A549 (cell line): ENCODE data around the gene NNMT. TPM values are rescaled to one million over a fixed set of nuclear protein-coding genes. Genes with fewer than 3 reads are reported as not detected.
A peak's percentile ranks its signal among the peaks of the same experiment; 100 is the strongest.

ENCODE experiments used
- ATAC-seq, 2 experiments: fragments of 200-7000 bp in 1 of 2; fragments of >200 bp in 1 of 2; cut with Nextera tagmentation in 1 of 2; cut with Tn5 transposase in 1 of 2; 3 replicates each; pipeline versions ENCODE4 v1.8.0 to v1.9.1; 2018 to 2020; ENCODE audit warnings: mild to moderate bottlenecking in 1 of 2, moderate library complexity in 1 of 2
- CTCF ChIA-PET: fragments of 300-600 bp; sonication (Branson Sonifier 250); formaldehyde crosslinking; extraction: SDS; loops from one replicate; lab custom pipeline; 2021; ENCODE audit warnings: antibody characterized with exemption, inconsistent platforms; lab: Yijun Ruan, JAX
- POLR2A ChIA-PET: fragments of 350-600 bp; formaldehyde crosslinking; extraction: SDS; loops from one replicate; lab custom pipeline; 2021; ENCODE audit warnings: antibody characterized with exemption, inconsistent platforms; lab: Yijun Ruan, JAX
- DNase-seq, 2 experiments: peaks; one replicate each; pipeline versions ENCODE4 v3.0.0 to v3.0.0-alpha.2; 2011 to 2016; ENCODE audit warnings: low read depth in 1 of 2, low spot score in 1 of 2
- FAIRE-seq: peaks from 2 replicates; lab custom pipeline; 2011; peaks lifted over from hg19 to GRCh38; lab: Jason Lieb, UNC
- H3K27ac ChIP-seq, 2 experiments: fragments of >200 bp; sonication (Bioruptor Twin); formaldehyde crosslinking; 3 replicates each; pipeline ENCODE4 v1.5.1; 2016 to 2017
- H3K4me1 ChIP-seq: fragments of >200 bp; sonication (Bioruptor Twin); formaldehyde crosslinking; 3 replicates; pipeline ENCODE4 v1.6.1; 2016
- H3K4me2 ChIP-seq: fragments of >200 bp; sonication (Bioruptor Twin); formaldehyde crosslinking; 3 replicates; pipeline ENCODE4 v1.6.1; 2016
- H3K4me3 ChIP-seq: fragments of >200 bp; sonication (Bioruptor Twin); formaldehyde crosslinking; 3 replicates; pipeline ENCODE4 v1.5.1; 2016
- H3K9me3 ChIP-seq: fragments of >200 bp; sonication (Bioruptor Twin); formaldehyde crosslinking; 3 replicates; pipeline ENCODE4 v1.6.1; 2016
- CBX8 ChIP-seq: fragments of 200-600 bp; sonication (generic); IDR thresholded peaks from 2 replicates; pipeline ENCODE4 v1.6.1; 2016
- EHF ChIP-seq: fragments of 250-450 bp; sonication (Bioruptor Pico); IDR thresholded peaks from 2 replicates; pipeline ENCODE4 v1.5.0; 2020; ENCODE audit warnings: mild to moderate bottlenecking
- EP300 ChIP-seq, 2 experiments: fragments of >200 bp; sonication (Bioruptor Twin); formaldehyde crosslinking; IDR thresholded peaks; 2 replicates in 1 of 2; 3 replicates in 1 of 2; pipeline ENCODE4 v1.6.1; 2016 to 2017
- ESRRA ChIP-seq: fragments of 150-350 bp; IDR thresholded peaks from 2 replicates; pipeline ENCODE4 v1.6.1; 2014; ENCODE audit warnings: mild to moderate bottlenecking, low read length, borderline replicate concordance
- FOSL2 ChIP-seq, 2 experiments: fragments of 450-650 bp in 1 of 2; fragments of >200 bp in 1 of 2; sonication (Bioruptor Twin) in 1 of 2; formaldehyde crosslinking; IDR thresholded peaks; 2 replicates each; pipeline versions ENCODE4 v1.5.0 to v1.6.1; 2016 to 2020; ENCODE audit warnings: mild to moderate bottlenecking in 1 of 2, moderate library complexity in 1 of 2
- FOXS1 ChIP-seq: fragments of 250-450 bp; sonication (Bioruptor Pico); IDR thresholded peaks from 2 replicates; pipeline ENCODE4 v1.5.0; 2020; ENCODE audit warnings: mild to moderate bottlenecking, moderate library complexity
- GATA3 ChIP-seq: IDR thresholded peaks from 2 replicates; pipeline ENCODE4 v1.6.1; 2012; ENCODE audit warnings: borderline replicate concordance
- HOXA7 ChIP-seq: fragments of 250-450 bp; sonication (Bioruptor Pico); IDR thresholded peaks from 2 replicates; pipeline ENCODE4 v1.5.0; 2020; ENCODE audit warnings: mild to moderate bottlenecking, moderate library complexity
- HOXB13 ChIP-seq: fragments of 250-450 bp; sonication (Bioruptor Pico); IDR thresholded peaks from 2 replicates; pipeline ENCODE4 v1.5.0; 2020; ENCODE audit warnings: low read depth, mild to moderate bottlenecking, moderate library complexity
- HOXB5 ChIP-seq: fragments of 250-450 bp; sonication (Bioruptor Pico); IDR thresholded peaks from 2 replicates; pipeline ENCODE4 v1.5.0; 2020; ENCODE audit warnings: mild to moderate bottlenecking, moderate library complexity
- JUN ChIP-seq, 2 experiments: fragments of >200 bp; sonication (Bioruptor Twin); formaldehyde crosslinking; IDR thresholded peaks; 2 replicates in 1 of 2; 3 replicates in 1 of 2; pipeline ENCODE4 v1.6.1; 2016 to 2017
- JUNB ChIP-seq: fragments of >200 bp; sonication (Bioruptor Twin); formaldehyde crosslinking; IDR thresholded peaks from 2 replicates; pipeline ENCODE4 v1.6.1; 2016
- MAFK ChIP-seq: fragments of 450-650 bp; IDR thresholded peaks from 2 replicates; pipeline ENCODE4 v1.6.1; 2014; ENCODE audit not compliant: partially characterized antibody
- MAZ ChIP-seq: fragments of 150-350 bp; IDR thresholded peaks from 2 replicates; pipeline ENCODE4 v1.6.1; 2014; ENCODE audit warnings: antibody characterized with exemption, low read depth, low read length, borderline replicate concordance
- MYC ChIP-seq: IDR thresholded peaks from 2 replicates; pipeline ENCODE4 v1.6.1; 2012; ENCODE audit warnings: mild to moderate bottlenecking, inconsistent platforms, low read length, improper control_type of control experiment, borderline replicate concordance
- NFE2L2 ChIP-seq: fragments of 150-350 bp; conservative IDR thresholded peaks from 2 replicates; pipeline ENCODE4 v1.6.1; 2014; ENCODE audit warnings: low read length
- NPAS2 ChIP-seq: fragments of 250-450 bp; sonication (Bioruptor Pico); IDR thresholded peaks from 2 replicates; pipeline ENCODE4 v1.8.0; 2022; ENCODE audit warnings: mild to moderate bottlenecking, moderate library complexity, borderline replicate concordance
- RAD21 ChIP-seq, 2 experiments: fragments of >200 bp in 1 of 2; sonication (Bioruptor Twin) in 1 of 2; formaldehyde crosslinking in 1 of 2; IDR thresholded peaks in 1 of 2; conservative IDR thresholded peaks in 1 of 2; 2 replicates in 1 of 2; 3 replicates in 1 of 2; pipeline ENCODE4 v1.6.1; 2012 to 2018; ENCODE audit warnings: inconsistent platforms in 1 of 2
- SMC3 ChIP-seq: fragments of >200 bp; sonication (Bioruptor Twin); formaldehyde crosslinking; IDR thresholded peaks from 3 replicates; pipeline ENCODE4 v1.6.1; 2018; ENCODE audit warnings: inconsistent platforms
- SREBF2 ChIP-seq: fragments of 450-650 bp; IDR thresholded peaks from 2 replicates; pipeline ENCODE4 v1.6.1; 2014; ENCODE audit warnings: mild to moderate bottlenecking, moderate library complexity
- ZC3H11A ChIP-seq: fragments of 450-650 bp; IDR thresholded peaks from 2 replicates; pipeline ENCODE4 v1.6.1; 2014; ENCODE audit warnings: antibody characterized with exemption, mild to moderate bottlenecking
- ZSCAN20 ChIP-seq: fragments of 250-450 bp; sonication (Bioruptor Pico); IDR thresholded peaks from 2 replicates; pipeline ENCODE4 v1.8.0; 2022; ENCODE audit warnings: mild to moderate bottlenecking, moderate library complexity
- WGBS: methylation state at CpG from one replicate; pipeline ENCODE4 v1.1.6; 2017; ENCODE audit errors: missing lambda C conversion rate; 5-methylcytosine and 5-hydroxymethylcytosine counted together
- polyA plus RNA-seq, 4 experiments: library from polyadenylated mRNA; depleted of rRNA in 3 of 4; stranded (reverse); fragments of >200 nt; fragmentation: RNase III in 1 of 4; extraction: RNeasy Plus Mini Kit Qiagen cat#74134 plus additional on column Dnase treatment in 1 of 4; gene quantifications; 2 replicates in 3 of 4; 3 replicates in 1 of 4; pipeline ENCODE4 v1.2.3, GENCODE V29; 2011 to 2017
- TF ChIP-seq, protein P1 (sequence below): fragments of 250-450 bp; sonication (Bioruptor Pico); IDR thresholded peaks from 2 replicates; pipeline ENCODE4 v1.5.0; 2021; ENCODE audit warnings: mild to moderate bottlenecking, moderate library complexity, borderline replicate concordance
- TF ChIP-seq, protein P2 (sequence below): IDR thresholded peaks from 2 replicates; pipeline ENCODE4 v1.6.1; 2012
- TF ChIP-seq, protein P3 (sequence below): fragments of 450-650 bp; IDR thresholded peaks from 2 replicates; pipeline ENCODE4 v1.6.1; 2014; ENCODE audit warnings: antibody characterized with exemption
- TF ChIP-seq, protein P4 (sequence below): fragments of >200 bp; sonication (Bioruptor Twin); formaldehyde crosslinking; IDR thresholded peaks from 2 replicates; pipeline ENCODE4 v1.6.1; 2016
- TF ChIP-seq, protein P5 (sequence below): fragments of >200 bp; sonication (Bioruptor Twin); formaldehyde crosslinking; IDR thresholded peaks from 3 replicates; pipeline ENCODE4 v1.6.1; 2016

The NNMT gene
- polyA plus RNA-seq, 2 of the 4 experiments (the other 2 are of a cell fraction) = 285 to 421 TPM

DNA sequence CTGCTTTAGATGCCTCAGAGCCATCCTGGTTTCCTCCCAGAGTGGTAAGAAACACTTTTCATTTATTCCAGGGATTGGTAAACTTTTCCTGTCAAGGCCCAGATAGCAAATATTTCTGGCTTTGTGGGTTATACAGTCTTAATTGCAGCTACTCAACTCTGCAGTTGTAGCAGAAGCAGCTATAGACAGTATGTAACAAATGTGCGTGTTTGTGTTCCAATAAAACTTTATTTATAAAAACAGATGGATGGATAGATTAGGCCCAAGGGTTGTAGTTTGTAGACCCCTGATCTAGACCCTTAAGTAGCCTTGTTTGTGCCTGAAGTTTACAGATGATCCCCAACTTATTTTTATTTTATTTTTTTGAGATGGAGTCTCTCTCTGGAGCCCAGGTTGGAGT lies 17.9 kb downstream of the NNMT start:
- WGBS = 93% methylated on average over 1 of the region's 1 CpG
- no peak for TF ChIP-seq MAFK
- TF ChIP-seq ESRRA = no peak
- no peak for TF ChIP-seq SREBF2
- TF ChIP-seq EHF (CRISPR knock-in tag) = no peak
- no peak for TF ChIP-seq HOXB13 (CRISPR knock-in tag)
- TF ChIP-seq, protein P1, sequence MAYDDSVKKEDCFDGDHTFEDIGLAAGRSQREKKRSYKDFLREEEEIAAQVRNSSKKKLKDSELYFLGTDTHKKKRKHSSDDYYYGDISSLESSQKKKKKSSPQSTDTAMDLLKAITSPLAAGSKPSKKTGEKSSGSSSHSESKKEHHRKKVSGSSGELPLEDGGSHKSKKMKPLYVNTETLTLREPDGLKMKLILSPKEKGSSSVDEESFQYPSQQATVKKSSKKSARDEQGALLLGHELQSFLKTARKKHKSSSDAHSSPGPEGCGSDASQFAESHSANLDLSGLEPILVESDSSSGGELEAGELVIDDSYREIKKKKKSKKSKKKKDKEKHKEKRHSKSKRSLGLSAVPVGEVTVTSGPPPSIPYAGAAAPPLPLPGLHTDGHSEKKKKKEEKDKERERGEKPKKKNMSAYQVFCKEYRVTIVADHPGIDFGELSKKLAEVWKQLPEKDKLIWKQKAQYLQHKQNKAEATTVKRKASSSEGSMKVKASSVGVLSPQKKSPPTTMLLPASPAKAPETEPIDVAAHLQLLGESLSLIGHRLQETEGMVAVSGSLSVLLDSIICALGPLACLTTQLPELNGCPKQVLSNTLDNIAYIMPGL (CRISPR knock-in tag) = no peak
- TF ChIP-seq, protein P2, sequence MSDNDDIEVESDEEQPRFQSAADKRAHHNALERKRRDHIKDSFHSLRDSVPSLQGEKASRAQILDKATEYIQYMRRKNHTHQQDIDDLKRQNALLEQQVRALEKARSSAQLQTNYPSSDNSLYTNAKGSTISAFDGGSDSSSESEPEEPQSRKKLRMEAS = no peak
- TF ChIP-seq, protein P3, sequence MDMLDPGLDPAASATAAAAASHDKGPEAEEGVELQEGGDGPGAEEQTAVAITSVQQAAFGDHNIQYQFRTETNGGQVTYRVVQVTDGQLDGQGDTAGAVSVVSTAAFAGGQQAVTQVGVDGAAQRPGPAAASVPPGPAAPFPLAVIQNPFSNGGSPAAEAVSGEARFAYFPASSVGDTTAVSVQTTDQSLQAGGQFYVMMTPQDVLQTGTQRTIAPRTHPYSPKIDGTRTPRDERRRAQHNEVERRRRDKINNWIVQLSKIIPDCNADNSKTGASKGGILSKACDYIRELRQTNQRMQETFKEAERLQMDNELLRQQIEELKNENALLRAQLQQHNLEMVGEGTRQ = no peak
- no peak for TF ChIP-seq EP300 (IDR thresholded peaks at IDR 0.05)
- TF ChIP-seq ZSCAN20 = no peak
- FAIRE-seq (no peak), ATAC-seq (no peak), DNase-seq (no peak)
- CTCF ChIA-PET = interaction anchor here (1.1 to 1.8 kb wide), 3 partner anchors 21 to 33 kb away, joined by 4 to 6 read pairs (median 4); no protein-coding TSS in a partner anchor
- Histone ChIP-seq H3K4me1 (peaks cover 77% of the 10 kb centered on the region), H3K27ac (peak overlapping the region; percentile 87 to 92), H3K4me2 (peak overlapping the region; percentile 73; the same call in 1 of the 3 replicates), H3K4me3 (no peak overlapping the region), H3K9me3 (no peaks in the 10 kb centered on the region)
- POLR2A ChIA-PET = no interaction called here

DNA sequence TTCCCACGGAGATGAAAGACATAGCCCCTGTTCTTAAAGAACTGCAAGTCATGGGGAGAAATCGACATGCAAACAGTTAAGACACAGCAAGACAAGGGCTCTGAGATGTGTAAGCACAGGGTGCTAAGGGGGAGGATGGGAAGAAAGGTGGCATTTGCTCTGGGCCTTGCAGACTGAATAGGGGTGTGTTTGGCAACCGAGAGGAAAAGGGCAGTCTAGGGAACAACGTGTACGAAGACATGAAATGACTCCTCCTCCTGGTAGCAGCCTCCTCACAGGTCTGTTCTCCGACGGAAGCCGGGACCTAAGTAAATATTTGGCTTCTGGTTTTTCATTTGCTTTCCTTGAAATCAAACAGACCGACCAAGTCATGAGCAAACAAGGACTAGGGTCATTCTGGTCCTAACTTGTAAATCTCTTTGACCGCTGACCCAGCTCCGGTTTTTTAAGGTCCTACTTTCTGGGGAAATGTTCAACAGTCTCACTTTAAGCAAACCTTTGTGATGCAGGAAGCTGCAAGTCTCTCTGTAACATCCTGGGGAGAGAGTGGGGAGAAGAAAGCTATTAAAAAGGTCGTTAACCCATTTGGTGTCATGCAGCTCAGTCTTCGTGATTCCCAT lies 19.7 kb downstream of the NNMT start:
- DNase-seq (peak; percentile 32 to 97), ATAC-seq (peak; percentile 87 to 89), FAIRE-seq (no peak)
- H3K9me3 ChIP-seq = no peaks in the 10 kb centered on the region
- CTCF ChIA-PET = interaction anchor here (1.2 to 2.4 kb wide), 2 partner anchors 16 to 35 kb away, joined by 3 to 12 read pairs; no protein-coding TSS in a partner anchor
- H3K4me3 ChIP-seq = no peak overlapping the region
- 2% methylated on average over 13 of the region's 13 CpGs for WGBS
- H3K27ac ChIP-seq = peak overlapping the region; percentile 87 to 92
- H3K4me2 ChIP-seq = peak overlapping the region; percentile 73
- peaks cover 85% of the 10 kb centered on the region for H3K4me1 ChIP-seq
- no peak for TF ChIP-seq FOXS1 (CRISPR knock-in tag)
- TF ChIP-seq MAZ = no peak
- peak; percentile 15 to 23; a peak in 2 of 5 replicates for TF ChIP-seq RAD21 (conservative IDR thresholded peaks at IDR 0.05 in 1 of 2, IDR thresholded peaks at IDR 0.05 in 1 of 2)
- TF ChIP-seq MYC = 0 out of 2 replicates have a peak, but pooled peaks have one; percentile 36
- peak; percentile 81 for TF ChIP-seq MAFK
- TF ChIP-seq NPAS2 (CRISPR knock-in tag) = no peak
- TF ChIP-seq NFE2L2 = peak; percentile 41; the same call in 1 of the 2 replicates
- TF ChIP-seq FOSL2 (IDR thresholded peaks at IDR 0.05) = no peak
- peak; percentile 43 for TF ChIP-seq FOSL2 (CRISPR knock-in tag; IDR thresholded peaks at IDR 0.05)
- peak; percentile 75 to 86; a peak in 4 of 5 replicates for TF ChIP-seq EP300 (IDR thresholded peaks at IDR 0.05)
- no peak for TF ChIP-seq ZC3H11A
- TF ChIP-seq JUNB = peak; percentile 49
- peak; percentile 31; the same call in 1 of the 3 replicates for TF ChIP-seq SMC3
- TF ChIP-seq, protein P4, sequence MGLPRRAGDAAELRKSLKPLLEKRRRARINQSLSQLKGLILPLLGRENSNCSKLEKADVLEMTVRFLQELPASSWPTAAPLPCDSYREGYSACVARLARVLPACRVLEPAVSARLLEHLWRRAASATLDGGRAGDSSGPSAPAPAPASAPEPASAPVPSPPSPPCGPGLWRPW = no peak
- peak; percentile 48 to 81; a peak in 3 of 5 replicates for TF ChIP-seq JUN (IDR thresholded peaks at IDR 0.05)
- TF ChIP-seq CBX8 = no peak
- TF ChIP-seq, protein P5, sequence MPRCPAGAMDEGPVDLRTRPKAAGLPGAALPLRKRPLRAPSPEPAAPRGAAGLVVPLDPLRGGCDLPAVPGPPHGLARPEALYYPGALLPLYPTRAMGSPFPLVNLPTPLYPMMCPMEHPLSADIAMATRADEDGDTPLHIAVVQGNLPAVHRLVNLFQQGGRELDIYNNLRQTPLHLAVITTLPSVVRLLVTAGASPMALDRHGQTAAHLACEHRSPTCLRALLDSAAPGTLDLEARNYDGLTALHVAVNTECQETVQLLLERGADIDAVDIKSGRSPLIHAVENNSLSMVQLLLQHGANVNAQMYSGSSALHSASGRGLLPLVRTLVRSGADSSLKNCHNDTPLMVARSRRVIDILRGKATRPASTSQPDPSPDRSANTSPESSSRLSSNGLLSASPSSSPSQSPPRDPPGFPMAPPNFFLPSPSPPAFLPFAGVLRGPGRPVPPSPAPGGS = peak; percentile 62; the same call in 1 of the 3 replicates
- TF ChIP-seq HOXA7 (CRISPR knock-in tag) = no peak
- TF ChIP-seq ESRRA = no peak
- peak; percentile 79 for TF ChIP-seq GATA3
- no peak for TF ChIP-seq HOXB5 (CRISPR knock-in tag)
- TF ChIP-seq, protein P2 = peak; percentile 62
- POLR2A ChIA-PET = interaction anchor here (2.7 kb wide), 1 partner anchor 20 kb away, joined by 12 read pairs; the partner anchor contains the start of gene NNMT
